B cell (primary cell): ENCODE results near the gene NAPB. TPM values are rescaled to one million over a fixed set of nuclear protein-coding genes. Genes with fewer than 3 reads are reported as not detected.
A peak's percentile ranks its signal among the peaks of the same experiment; 100 is the strongest.

Source experiments
- ATAC-seq: fragments of 200-7000 bp; cut with Tn5 transposase; one replicate; pipeline ENCODE4 v1.10.0; 2021; ENCODE audit warnings: low read depth, mild to moderate bottlenecking, moderate number of reproducible peaks, moderate library complexity
- CTCF ChIA-PET: fragments of 350-600 bp; sonication (Branson Sonifier 250); formaldehyde crosslinking; loops from one replicate; lab custom pipeline; 2021; ENCODE audit warnings: antibody characterized with exemption, inconsistent platforms; lab: Charles Lee
- POLR2A ChIA-PET: fragments of 350-600 bp; sonication (Branson Sonifier 250); formaldehyde crosslinking; loops from one replicate; lab custom pipeline; 2021; ENCODE audit warnings: antibody characterized with exemption; lab: Charles Lee
- DNase-seq: peaks from one replicate; pipeline ENCODE4 v3.0.0; 2013
- H2AFZ ChIP-seq: 2 replicates; pipeline ENCODE4 v1.6.1; 2012; ENCODE audit warnings: mild to moderate bottlenecking, low read depth, low read length; ENCODE audit not compliant: insufficient read depth, poor library complexity, severe bottlenecking
- H3K27ac ChIP-seq, 2 donors: 1 replicate in 1 of 2; 2 replicates in 1 of 2; pipeline ENCODE4 v1.5.1; 2012 to 2013; ENCODE audit warnings: low read length in 2 of 2, mild to moderate bottlenecking in 2 of 2, moderate library complexity in 1 of 2
- H3K27me3 ChIP-seq, 4 experiments: fragments of 200-600 bp in 1 of 4; sonication (generic) in 1 of 4; replicated peaks in 1 of 4; 1 replicate in 2 of 4; 2 replicates in 2 of 4; pipeline versions ENCODE4 v1.6.1 to v1.7.0; 2013 to 2016; ENCODE audit warnings: low read length in 3 of 4, mild to moderate bottlenecking in 2 of 4, mixed read lengths in 1 of 4, moderate library complexity in 1 of 4; ENCODE audit not compliant: insufficient read depth in 4 of 4, control insufficient read depth in 3 of 4; ENCODE audit errors: control extremely low read depth in 1 of 4
- H3K36me3 ChIP-seq, 2 experiments: replicated peaks in 1 of 2; 1 replicate in 1 of 2; 2 replicates in 1 of 2; pipeline versions ENCODE4 v1.6.1 to v1.7.1; 2013; ENCODE audit warnings: low read length in 1 of 2; ENCODE audit not compliant: insufficient read depth in 2 of 2, control insufficient read depth in 1 of 2; ENCODE audit errors: control extremely low read depth in 1 of 2, extremely low read depth in 1 of 2
- H3K4me1 ChIP-seq, 2 donors: fragments of 200-600 bp in 1 of 2; sonication (generic) in 1 of 2; 1 replicate in 1 of 2; 2 replicates in 1 of 2; pipeline versions ENCODE4 v1.5.1 to v1.6.1; 2013 to 2017; ENCODE audit warnings: low read length in 2 of 2; ENCODE audit not compliant: control insufficient read depth in 2 of 2, insufficient read depth in 2 of 2
- H3K4me2 ChIP-seq: replicated peaks from 2 replicates; pipeline ENCODE3; 2012; ENCODE audit warnings: mild to moderate bottlenecking, low read depth, low read length; ENCODE audit not compliant: poor library complexity, severe bottlenecking
- H3K4me3 ChIP-seq, 5 experiments: fragments of 200-600 bp in 1 of 5; sonication (generic) in 1 of 5; 1 replicate in 3 of 5; 2 replicates in 2 of 5; pipeline versions ENCODE4 v1.5.1 to v1.7.0; 2011 to 2016; ENCODE audit warnings: low read length in 4 of 5, mild to moderate bottlenecking in 4 of 5, low read depth in 2 of 5, control low read depth in 1 of 5, moderate library complexity in 1 of 5; ENCODE audit not compliant: insufficient read depth in 1 of 5; ENCODE audit errors: control extremely low read depth in 1 of 5, extremely low read depth in 1 of 5
- H3K79me2 ChIP-seq: fragments of 200-600 bp; sonication (generic); one replicate; pipeline ENCODE4 v1.6.0; 2016; ENCODE audit warnings: low read length; ENCODE audit not compliant: control insufficient read depth, insufficient read depth
- H3K9ac ChIP-seq: fragments of 200-600 bp; sonication (generic); 2 replicates; pipeline ENCODE4 v1.6.1; 2017; ENCODE audit warnings: mild to moderate bottlenecking, low read length, moderate library complexity
- H3K9me3 ChIP-seq, 3 donors: one replicate each; pipeline versions ENCODE4 v1.6.1 to v1.7.1; 2013; ENCODE audit warnings: low read length in 2 of 3; ENCODE audit not compliant: control insufficient read depth in 2 of 3, insufficient read depth in 1 of 3; ENCODE audit errors: control extremely low read depth in 1 of 3
- H4K20me1 ChIP-seq: 2 replicates; pipeline ENCODE4 v1.6.0; 2012; ENCODE audit warnings: mild to moderate bottlenecking, low read length; ENCODE audit not compliant: insufficient read depth, control insufficient read depth, poor library complexity, severe bottlenecking
- H3K27ac Mint-ChIP-seq: one replicate; pipeline ENCODE4 v1.8.0; 2021; ENCODE audit warnings: mixed read lengths
- H3K27me3 Mint-ChIP-seq: one replicate; pipeline ENCODE4 v1.8.0; 2021; ENCODE audit warnings: mixed read lengths
- H3K4me1 Mint-ChIP-seq: one replicate; pipeline ENCODE4 v1.8.0; 2021; ENCODE audit warnings: mixed read lengths
- H3K4me3 Mint-ChIP-seq: one replicate; pipeline ENCODE4 v1.8.0; 2021; ENCODE audit warnings: mixed read lengths
- H3K9me3 Mint-ChIP-seq: one replicate; pipeline ENCODE4 v1.8.0; 2022; ENCODE audit warnings: mixed read lengths; ENCODE audit not compliant: insufficient read depth
- CTCF ChIP-seq: fragments of 200-600 bp; IDR thresholded peaks from one replicate; pipeline ENCODE4 v1.8.0; 2022; ENCODE audit warnings: antibody characterized with exemption, mild to moderate bottlenecking
- EZH2 ChIP-seq: IDR thresholded peaks from 2 replicates; pipeline ENCODE4 v1.6.1; 2012; ENCODE audit warnings: borderline replicate concordance, low read depth, mild to moderate bottlenecking, moderate library complexity, low read length; ENCODE audit not compliant: insufficient read depth, poor library complexity, severe bottlenecking
- WGBS: methylation state at CpG from one replicate; pipeline ENCODE4 v1.1.5; 2013; ENCODE audit warnings: missing lambda C conversion rate; ENCODE audit not compliant: insufficient coverage; 5-methylcytosine and 5-hydroxymethylcytosine counted together
- intact Hi-C: fragments of 100-400 bp; cut with micrococcal nuclease; formaldehyde crosslinking; loops from one replicate; pipeline ENCODE4 v1.10.0; 2022
- polyA plus RNA-seq: library from polyadenylated mRNA; depleted of rRNA; stranded (reverse); fragments of >200 nt; gene quantifications from 2 replicates; pipeline ENCODE4 v1.2.3, GENCODE V29; 2012
- total RNA-seq, 2 donors: library from RNA; stranded (reverse); fragments of 120-200 nt in 1 of 2; gene quantifications; 1 replicate in 1 of 2; 2 replicates in 1 of 2; pipeline versions ENCODE4 v1.2.3 to v1.2.4, GENCODE V29; 2013 to 2022

NAPB gene
- total and polyA plus RNA-seq, 2 donors (not counting 1 experiment from before 2014, with no cell fraction given) = 4.1 to 13.0 TPM

DNA sequence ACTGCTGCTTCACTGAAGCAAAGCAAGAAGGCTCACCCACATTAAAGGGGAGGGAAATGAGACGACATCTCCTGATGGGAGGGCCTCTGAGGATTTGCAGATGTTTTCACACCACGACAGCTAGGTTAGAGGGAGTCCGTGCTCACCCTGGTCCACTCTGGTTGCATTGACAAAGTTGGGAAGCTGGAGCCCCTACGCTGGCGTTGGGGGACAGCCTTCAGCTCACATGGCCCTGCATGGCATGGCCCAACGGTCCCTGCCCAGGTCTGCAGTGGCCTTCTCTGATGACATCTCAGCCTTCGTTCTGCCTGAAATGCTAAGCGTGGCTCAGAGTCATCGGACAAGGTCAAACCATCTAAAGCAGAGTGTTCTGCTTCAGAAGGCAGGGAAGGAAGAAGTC is 3.8 kb upstream of the NAPB start:
- H2AFZ ChIP-seq = no peak overlapping the region
- DNase-seq = no peak
- CTCF ChIA-PET = no interaction called here
- H3K36me3 ChIP-seq = no peaks in the 10 kb centered on the region
- no peak overlapping the region for H3K4me3 ChIP-seq
- no peak overlapping the region for H3K4me3 Mint-ChIP-seq
- intact Hi-C loops = no loop called here
- H3K27me3 Mint-ChIP-seq = peaks cover 14% of the 10 kb centered on the region
- peaks cover 7% of the 10 kb centered on the region for H3K4me1 Mint-ChIP-seq
- no peak overlapping the region for H3K4me2 ChIP-seq
- POLR2A ChIA-PET = no interaction called here
- no peak for ATAC-seq
- no peaks in the 10 kb centered on the region for H3K27me3 ChIP-seq
- no peak overlapping the region for H3K27ac Mint-ChIP-seq
- H3K27ac ChIP-seq = no peak overlapping the region
- 79% methylated on average over 9 of the region's 9 CpGs for WGBS
- peaks cover 9% of the 10 kb centered on the region for H3K79me2 ChIP-seq
- no peak overlapping the region for H3K9ac ChIP-seq
- H3K4me1 ChIP-seq = peaks cover 6% of the 10 kb centered on the region in 2 donors
- no peaks in the 10 kb centered on the region for H3K9me3 ChIP-seq
- no peaks in the 10 kb centered on the region for H3K9me3 Mint-ChIP-seq
- no peaks in the 10 kb centered on the region for H4K20me1 ChIP-seq
- TF ChIP-seq CTCF (no peak), EZH2 (no peak)

GRCh38 chr20:23419995-23420901 is 1.0 kb downstream of the NAPB start:
- Histone ChIP-seq H3K36me3 (no peaks in the 10 kb centered on the region), H3K9me3 (no peaks in the 10 kb centered on the region), H2AFZ (peak overlapping the region; percentile 82), H3K4me3 (peak overlapping the region; percentile 24 to 92 (median 85)), H3K9ac (peak overlapping the region; percentile 90), H3K27me3 (no peaks in the 10 kb centered on the region), H4K20me1 (no peaks in the 10 kb centered on the region), H3K79me2 (peaks cover 52% of the 10 kb centered on the region), H3K4me1 (peaks cover 13 to 14% of the 10 kb centered on the region in 2 donors), H3K27ac (peak overlapping the region; percentile 50 to 80), H3K4me2 (peak overlapping the region; percentile 99)
- CTCF ChIA-PET = interaction anchor here (0.6 to 3.9 kb wide), 4 partner anchors 13 to 71 kb away, joined by 4 to 36 read pairs (median 11); partner anchors contain the start of gene NXT1
- POLR2A ChIA-PET = interaction anchor here (1.5 kb wide), 1 partner anchor 70 kb away, joined by 6 read pairs; the partner anchor contains the start of gene NXT1
- under 1% methylated on average over 49 of the region's 58 CpGs for WGBS
- no peak for ATAC-seq
- intact Hi-C loops = loop anchor here (5.0 kb wide), 1 partner anchor 1972 kb away; the partner anchor contains the start of gene ABHD12
- peak; percentile 54 for DNase-seq
- H3K4me3 Mint-ChIP-seq = peak overlapping the region; percentile 91
- H3K27ac Mint-ChIP-seq = peak overlapping the region; percentile 79
- peaks cover 21% of the 10 kb centered on the region for H3K4me1 Mint-ChIP-seq
- H3K27me3 Mint-ChIP-seq = peaks cover 10% of the 10 kb centered on the region
- no peaks in the 10 kb centered on the region for H3K9me3 Mint-ChIP-seq
- TF ChIP-seq CTCF = no peak
- no peak for TF ChIP-seq EZH2
